B cell (primary cell): ENCODE data around the gene C11orf91. TPM values are rescaled to one million over a fixed set of nuclear protein-coding genes. Genes with fewer than 3 reads are reported as not detected.

Experiments used
- ATAC-seq: fragments of 200-7000 bp; cut with Tn5 transposase; one replicate; pipeline ENCODE4 v1.10.0; 2021; ENCODE audit warnings: low read depth, mild to moderate bottlenecking, moderate number of reproducible peaks, moderate library complexity
- CTCF ChIA-PET: fragments of 350-600 bp; sonication (Branson Sonifier 250); formaldehyde crosslinking; loops from one replicate; lab custom pipeline; 2021; ENCODE audit warnings: antibody characterized with exemption, inconsistent platforms; lab: Charles Lee
- POLR2A ChIA-PET: fragments of 350-600 bp; sonication (Branson Sonifier 250); formaldehyde crosslinking; loops from one replicate; lab custom pipeline; 2021; ENCODE audit warnings: antibody characterized with exemption; lab: Charles Lee
- DNase-seq: peaks from one replicate; pipeline ENCODE4 v3.0.0; 2013
- H2AFZ ChIP-seq: 2 replicates; pipeline ENCODE4 v1.6.1; 2012; ENCODE audit warnings: mild to moderate bottlenecking, low read depth, low read length; ENCODE audit not compliant: insufficient read depth, poor library complexity, severe bottlenecking
- H3K27ac ChIP-seq, 2 donors: 1 replicate in 1 of 2; 2 replicates in 1 of 2; pipeline ENCODE4 v1.5.1; 2012 to 2013; ENCODE audit warnings: low read length in 2 of 2, mild to moderate bottlenecking in 2 of 2, moderate library complexity in 1 of 2
- H3K27me3 ChIP-seq, 4 experiments: fragments of 200-600 bp in 1 of 4; sonication (generic) in 1 of 4; replicated peaks in 1 of 4; 1 replicate in 2 of 4; 2 replicates in 2 of 4; pipeline versions ENCODE4 v1.6.1 to v1.7.0; 2013 to 2016; ENCODE audit warnings: low read length in 3 of 4, mild to moderate bottlenecking in 2 of 4, mixed read lengths in 1 of 4, moderate library complexity in 1 of 4; ENCODE audit not compliant: insufficient read depth in 4 of 4, control insufficient read depth in 3 of 4; ENCODE audit errors: control extremely low read depth in 1 of 4
- H3K36me3 ChIP-seq, 2 experiments: replicated peaks in 1 of 2; 1 replicate in 1 of 2; 2 replicates in 1 of 2; pipeline versions ENCODE4 v1.6.1 to v1.7.1; 2013; ENCODE audit warnings: low read length in 1 of 2; ENCODE audit not compliant: insufficient read depth in 2 of 2, control insufficient read depth in 1 of 2; ENCODE audit errors: control extremely low read depth in 1 of 2, extremely low read depth in 1 of 2
- H3K4me1 ChIP-seq, 2 donors: fragments of 200-600 bp in 1 of 2; sonication (generic) in 1 of 2; 1 replicate in 1 of 2; 2 replicates in 1 of 2; pipeline versions ENCODE4 v1.5.1 to v1.6.1; 2013 to 2017; ENCODE audit warnings: low read length in 2 of 2; ENCODE audit not compliant: control insufficient read depth in 2 of 2, insufficient read depth in 2 of 2
- H3K4me2 ChIP-seq: replicated peaks from 2 replicates; pipeline ENCODE3; 2012; ENCODE audit warnings: mild to moderate bottlenecking, low read depth, low read length; ENCODE audit not compliant: poor library complexity, severe bottlenecking
- H3K4me3 ChIP-seq, 5 experiments: fragments of 200-600 bp in 1 of 5; sonication (generic) in 1 of 5; 1 replicate in 3 of 5; 2 replicates in 2 of 5; pipeline versions ENCODE4 v1.5.1 to v1.7.0; 2011 to 2016; ENCODE audit warnings: low read length in 4 of 5, mild to moderate bottlenecking in 4 of 5, low read depth in 2 of 5, control low read depth in 1 of 5, moderate library complexity in 1 of 5; ENCODE audit not compliant: insufficient read depth in 1 of 5; ENCODE audit errors: control extremely low read depth in 1 of 5, extremely low read depth in 1 of 5
- H3K79me2 ChIP-seq: fragments of 200-600 bp; sonication (generic); one replicate; pipeline ENCODE4 v1.6.0; 2016; ENCODE audit warnings: low read length; ENCODE audit not compliant: control insufficient read depth, insufficient read depth
- H3K9ac ChIP-seq: fragments of 200-600 bp; sonication (generic); 2 replicates; pipeline ENCODE4 v1.6.1; 2017; ENCODE audit warnings: mild to moderate bottlenecking, low read length, moderate library complexity
- H3K9me3 ChIP-seq, 3 donors: one replicate each; pipeline versions ENCODE4 v1.6.1 to v1.7.1; 2013; ENCODE audit warnings: low read length in 2 of 3; ENCODE audit not compliant: control insufficient read depth in 2 of 3, insufficient read depth in 1 of 3; ENCODE audit errors: control extremely low read depth in 1 of 3
- H4K20me1 ChIP-seq: 2 replicates; pipeline ENCODE4 v1.6.0; 2012; ENCODE audit warnings: mild to moderate bottlenecking, low read length; ENCODE audit not compliant: insufficient read depth, control insufficient read depth, poor library complexity, severe bottlenecking
- H3K27ac Mint-ChIP-seq: one replicate; pipeline ENCODE4 v1.8.0; 2021; ENCODE audit warnings: mixed read lengths
- H3K27me3 Mint-ChIP-seq: one replicate; pipeline ENCODE4 v1.8.0; 2021; ENCODE audit warnings: mixed read lengths
- H3K4me1 Mint-ChIP-seq: one replicate; pipeline ENCODE4 v1.8.0; 2021; ENCODE audit warnings: mixed read lengths
- H3K4me3 Mint-ChIP-seq: one replicate; pipeline ENCODE4 v1.8.0; 2021; ENCODE audit warnings: mixed read lengths
- H3K9me3 Mint-ChIP-seq: one replicate; pipeline ENCODE4 v1.8.0; 2022; ENCODE audit warnings: mixed read lengths; ENCODE audit not compliant: insufficient read depth
- EZH2 ChIP-seq: IDR thresholded peaks from 2 replicates; pipeline ENCODE4 v1.6.1; 2012; ENCODE audit warnings: borderline replicate concordance, low read depth, mild to moderate bottlenecking, moderate library complexity, low read length; ENCODE audit not compliant: insufficient read depth, poor library complexity, severe bottlenecking
- WGBS: methylation state at CpG from one replicate; pipeline ENCODE4 v1.1.5; 2013; ENCODE audit warnings: missing lambda C conversion rate; ENCODE audit not compliant: insufficient coverage; 5-methylcytosine and 5-hydroxymethylcytosine counted together
- intact Hi-C: fragments of 100-400 bp; cut with micrococcal nuclease; formaldehyde crosslinking; loops from one replicate; pipeline ENCODE4 v1.10.0; 2022
- polyA plus RNA-seq: library from polyadenylated mRNA; depleted of rRNA; stranded (reverse); fragments of >200 nt; gene quantifications from 2 replicates; pipeline ENCODE4 v1.2.3, GENCODE V29; 2012
- total RNA-seq, 2 donors: library from RNA; stranded (reverse); fragments of 120-200 nt in 1 of 2; gene quantifications; 1 replicate in 1 of 2; 2 replicates in 1 of 2; pipeline versions ENCODE4 v1.2.3 to v1.2.4, GENCODE V29; 2013 to 2022
- TF ChIP-seq, protein P1 (sequence below): fragments of 200-600 bp; IDR thresholded peaks from one replicate; pipeline ENCODE4 v1.8.0; 2022; ENCODE audit warnings: antibody characterized with exemption, mild to moderate bottlenecking

C11orf91 gene
- total and polyA plus RNA-seq, 2 donors (not counting 1 experiment from before 2014, with no cell fraction given), result not detected

- Histone ChIP-seq H2AFZ (no peak overlapping the region), H4K20me1 (no peaks in the 10 kb centered on the region), H3K4me2 (no peak overlapping the region), H3K27ac (no peak overlapping the region), H3K9me3 (no peaks in the 10 kb centered on the region), H3K4me1 (no peaks in the 10 kb centered on the region), H3K79me2 (no peaks in the 10 kb centered on the region), H3K36me3 (no peaks in the 10 kb centered on the region), H3K4me3 (no peak overlapping the region), H3K9ac (no peak overlapping the region), H3K27me3 (peaks cover 0 to 7% (median 0%) of the 10 kb centered on the region in 4 experiments)
- no peak for ATAC-seq
- intact Hi-C loops, result no loop called here
- TF ChIP-seq, protein P1, sequence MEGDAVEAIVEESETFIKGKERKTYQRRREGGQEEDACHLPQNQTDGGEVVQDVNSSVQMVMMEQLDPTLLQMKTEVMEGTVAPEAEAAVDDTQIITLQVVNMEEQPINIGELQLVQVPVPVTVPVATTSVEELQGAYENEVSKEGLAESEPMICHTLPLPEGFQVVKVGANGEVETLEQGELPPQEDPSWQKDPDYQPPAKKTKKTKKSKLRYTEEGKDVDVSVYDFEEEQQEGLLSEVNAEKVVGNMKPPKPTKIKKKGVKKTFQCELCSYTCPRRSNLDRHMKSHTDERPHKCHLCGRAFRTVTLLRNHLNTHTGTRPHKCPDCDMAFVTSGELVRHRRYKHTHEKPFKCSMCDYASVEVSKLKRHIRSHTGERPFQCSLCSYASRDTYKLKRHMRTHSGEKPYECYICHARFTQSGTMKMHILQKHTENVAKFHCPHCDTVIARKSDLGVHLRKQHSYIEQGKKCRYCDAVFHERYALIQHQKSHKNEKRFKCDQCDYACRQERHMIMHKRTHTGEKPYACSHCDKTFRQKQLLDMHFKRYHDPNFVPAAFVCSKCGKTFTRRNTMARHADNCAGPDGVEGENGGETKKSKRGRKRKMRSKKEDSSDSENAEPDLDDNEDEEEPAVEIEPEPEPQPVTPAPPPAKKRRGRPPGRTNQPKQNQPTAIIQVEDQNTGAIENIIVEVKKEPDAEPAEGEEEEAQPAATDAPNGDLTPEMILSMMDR, result no peak
- TF ChIP-seq EZH2, result no peak
- ChIA-PET POLR2A (no interaction called here), CTCF (no interaction called here)
- Mint-ChIP-seq H3K9me3 (no peaks in the 10 kb centered on the region), H3K4me3 (no peak overlapping the region), H3K27ac (no peak overlapping the region), H3K27me3 (peaks cover 13% of the 10 kb centered on the region), H3K4me1 (no peaks in the 10 kb centered on the region)
- WGBS, result 92% methylated on average over 4 of the region's 4 CpGs
- DNase-seq, result no peak
These were observed 35.8 kb downstream of the C11orf91 start for GRCh38 chr11:33664827-33665226.

DNA sequence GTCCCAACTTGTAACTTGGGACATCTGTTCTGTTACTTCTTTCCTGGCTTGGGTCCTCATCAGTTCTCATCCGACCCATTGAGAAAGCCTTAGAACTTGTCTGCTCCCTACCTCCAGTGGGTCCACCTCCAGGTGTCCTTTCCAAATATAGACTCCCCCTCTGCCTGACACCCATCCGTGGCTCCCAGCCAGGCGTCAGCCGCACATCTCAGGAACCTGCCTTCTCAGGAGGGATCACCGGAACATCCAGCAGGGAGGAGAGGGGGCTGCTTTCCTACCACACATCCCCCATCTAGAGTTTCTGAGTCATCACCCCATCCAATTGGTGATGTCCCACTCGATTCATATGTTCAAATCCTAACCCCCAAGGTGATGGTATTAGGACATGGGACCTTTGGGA lies 36.5 kb downstream of the C11orf91 start:
- ATAC-seq, result no peak
- WGBS, result 93% methylated on average over 4 of the region's 6 CpGs
- ChIA-PET POLR2A (no interaction called here), CTCF (no interaction called here)
- Mint-ChIP-seq H3K27ac (no peak overlapping the region), H3K4me3 (no peak overlapping the region), H3K9me3 (no peaks in the 10 kb centered on the region), H3K27me3 (peaks cover 13% of the 10 kb centered on the region), H3K4me1 (no peaks in the 10 kb centered on the region)
- Histone ChIP-seq H2AFZ (no peak overlapping the region), H3K27me3 (peaks cover 0 to 7% (median 0%) of the 10 kb centered on the region in 4 experiments), H3K9ac (no peak overlapping the region), H3K4me1 (no peaks in the 10 kb centered on the region), H3K27ac (no peak overlapping the region), H3K79me2 (no peaks in the 10 kb centered on the region), H3K36me3 (no peaks in the 10 kb centered on the region), H3K4me2 (no peak overlapping the region), H3K9me3 (no peaks in the 10 kb centered on the region), H3K4me3 (no peak overlapping the region), H4K20me1 (no peaks in the 10 kb centered on the region)
- DNase-seq, result no peak
- intact Hi-C loops, result no loop called here
- no peak for TF ChIP-seq EZH2
- TF ChIP-seq, protein P1, result no peak
